ENCODE measurements around the gene SLC36A1. TPM values are rescaled to one million over a fixed set of nuclear protein-coding genes. Genes with fewer than 3 reads are reported as not detected.
"Not testable (repeated sequence)": the region's sequence is repeated elsewhere in the genome, so short reads cannot be mapped to it uniquely, and the experiment has no call there.

SLC36A1 gene
- polyA plus RNA-seq, 1 of the 3 experiments (the other 2 are of a cell fraction), result 4.1 TPM

- TF ChIP-seq, protein P1, sequence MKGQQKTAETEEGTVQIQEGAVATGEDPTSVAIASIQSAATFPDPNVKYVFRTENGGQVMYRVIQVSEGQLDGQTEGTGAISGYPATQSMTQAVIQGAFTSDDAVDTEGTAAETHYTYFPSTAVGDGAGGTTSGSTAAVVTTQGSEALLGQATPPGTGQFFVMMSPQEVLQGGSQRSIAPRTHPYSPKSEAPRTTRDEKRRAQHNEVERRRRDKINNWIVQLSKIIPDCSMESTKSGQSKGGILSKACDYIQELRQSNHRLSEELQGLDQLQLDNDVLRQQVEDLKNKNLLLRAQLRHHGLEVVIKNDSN (IDR thresholded peaks at IDR 0.05; ENCODE audit: borderline replicate concordance, low read depth), result no peak
- TF ChIP-seq ZBTB33 (IDR thresholded peaks at IDR 0.05; ENCODE audit: borderline replicate concordance, low read depth), result no peak
These were observed 52.2 kb downstream of the SLC36A1 start (continued) for GRCh38 chr5:151499501-151500035.

DNA sequence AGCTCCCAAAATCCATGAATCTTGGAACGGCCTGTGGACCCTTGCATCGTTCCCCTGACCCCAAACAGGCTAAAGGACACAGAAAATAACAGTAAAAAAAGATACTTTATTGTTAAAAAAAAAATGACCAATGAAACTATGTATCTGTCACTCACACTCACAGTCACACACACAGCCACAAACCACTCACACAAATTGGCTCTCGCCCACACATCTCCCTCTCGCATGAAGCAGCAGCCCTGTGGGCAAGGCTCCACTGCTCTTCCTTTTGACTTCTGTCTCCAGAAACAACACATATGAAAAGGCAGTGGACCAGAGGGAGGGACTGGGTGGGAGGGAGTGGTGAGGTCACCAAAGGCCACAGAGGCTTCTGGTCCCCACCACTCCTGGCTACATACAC, 56.6 kb downstream of the SLC36A1 start:
- H2AFZ ChIP-seq (ENCODE audit: low read depth), result no peak overlapping the region
- no peak overlapping the region for H3K9ac ChIP-seq
- no peak overlapping the region for H3K4me3 ChIP-seq (ENCODE audit: low read depth in 2 of 2, low read length in 1 of 2)
- H3K27ac ChIP-seq (ENCODE audit: low read depth in 2 of 2, low read length in 1 of 2), result no peak overlapping the region
- H3K27me3 ChIP-seq (ENCODE audit: insufficient read depth), result no peaks in the 10 kb centered on the region
- H3K79me2 ChIP-seq (ENCODE audit: insufficient read depth), result no peaks in the 10 kb centered on the region
- ChIA-PET POLR2A (no interaction called here), CTCF (interaction anchor here (1.3 to 7.1 kb wide), 3 partner anchors 17 to 148 kb away, joined by 3 to 108 read pairs (median 21); partner anchors contain the start of gene SLC36A1)
- H3K9me3 ChIP-seq, result no peaks in the 10 kb centered on the region
- H3K4me1 ChIP-seq (ENCODE audit: control insufficient read depth in 1 of 2, insufficient read depth in 2 of 2, low read depth in 1 of 2, low read length in 1 of 2), result peaks cover 0 to 6% of the 10 kb centered on the region in 2 experiments; a peak in 1 of 4 replicates
- DNase-seq, result no peak
- H3K36me3 ChIP-seq (replicated peaks in 1 of 2; ENCODE audit: control insufficient read depth in 1 of 2, insufficient read depth in 2 of 2, low read length in 1 of 2), result no peaks in the 10 kb centered on the region
- H3K9me2 ChIP-seq, result no peaks in the 10 kb centered on the region
- no peak overlapping the region for H3K4me2 ChIP-seq
- TF ChIP-seq USF2 (IDR thresholded peaks at IDR 0.05; ENCODE audit: borderline replicate concordance, low read depth, low read length) (no peak), NRF1 (IDR thresholded peaks at IDR 0.05; ENCODE audit: low read depth, low read length) (no peak), CHD2 (IDR thresholded peaks at IDR 0.05; ENCODE audit: low read length, partially characterized antibody) (no peak)
- WGBS (ENCODE audit: low lambda C conversion rate), result 72% methylated on average over 4 of the region's 4 CpGs
- H4K20me1 ChIP-seq (ENCODE audit: insufficient read depth), result no peaks in the 10 kb centered on the region
- H3F3A ChIP-seq (replicated peaks; ENCODE audit: insufficient read depth), result no peaks in the 10 kb centered on the region

- WGBS (ENCODE audit: low lambda C conversion rate), result 83% methylated on average over 9 of the region's 10 CpGs
- H3K27me3 ChIP-seq (ENCODE audit: insufficient read depth); H3K9me3 ChIP-seq; H3K4me3 ChIP-seq (ENCODE audit: low read depth in 2 of 2, low read length in 1 of 2); H3F3A ChIP-seq (replicated peaks; ENCODE audit: insufficient read depth); H3K9me2 ChIP-seq; H2AFZ ChIP-seq (ENCODE audit: low read depth); H3K36me3 ChIP-seq (replicated peaks in 1 of 2; ENCODE audit: control insufficient read depth in 1 of 2, insufficient read depth in 2 of 2, low read length in 1 of 2); H3K79me2 ChIP-seq (ENCODE audit: insufficient read depth); H3K27ac ChIP-seq (ENCODE audit: low read depth in 2 of 2, low read length in 1 of 2); H4K20me1 ChIP-seq (ENCODE audit: insufficient read depth); H3K4me2 ChIP-seq; POLR2A ChIA-PET; H3K9ac ChIP-seq; H3K4me1 ChIP-seq (ENCODE audit: control insufficient read depth in 1 of 2, insufficient read depth in 2 of 2, low read depth in 1 of 2, low read length in 1 of 2); DNase-seq: not testable (repeated sequence)
- CTCF ChIA-PET, result interaction anchor here (2.1 to 3.9 kb wide), 3 partner anchors 15 to 61 kb away, joined by 9 to 20 read pairs (median 15); partner anchors contain the start of gene SLC36A1
These were observed 60.9 kb downstream of the SLC36A1 start for GRCh38 chr5:151508308-151508707.
